NCI-H748 (cell line): Measurements from ENCODE around the gene KRT3.
"Not testable (repeated sequence)": the region's sequence is repeated elsewhere in the genome, so short reads cannot be mapped to it uniquely, and the experiment has no call there.

Source experiments
- DNase-seq: peaks from one replicate; lab custom pipeline; 2025; ENCODE audit not compliant: unreplicated experiment; lab: John Stamatoyannopoulos, UW

The KRT3 gene

GRCh38 chr12:52763036-52763659 is 32.8 kb downstream of the KRT3 start:
- no peak for DNase-seq

GRCh38 chr12:52761802-52762201 is 34.1 kb downstream of the KRT3 start:
- DNase-seq, result no peak

DNA sequence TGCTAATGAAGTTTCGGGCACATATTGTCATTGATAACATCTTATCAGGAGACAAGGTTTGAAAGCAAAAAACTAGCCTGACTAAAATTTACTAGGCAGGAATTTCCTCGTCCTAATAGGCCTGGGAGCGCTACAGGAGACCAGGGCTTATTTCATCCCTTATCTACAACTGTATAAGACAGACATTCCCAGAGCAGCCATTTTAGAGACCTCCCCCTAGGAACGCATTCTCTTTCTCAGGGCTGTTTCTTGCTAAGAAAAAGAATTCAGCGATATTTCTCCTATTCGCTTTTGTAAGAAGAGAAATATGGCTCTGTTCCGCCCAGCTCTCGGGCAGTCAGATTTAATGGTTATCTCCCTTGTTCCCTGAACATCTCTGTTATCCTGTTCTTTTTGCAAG is 34.7 kb downstream of the KRT3 start:
- DNase-seq, result not testable (repeated sequence)

DNA sequence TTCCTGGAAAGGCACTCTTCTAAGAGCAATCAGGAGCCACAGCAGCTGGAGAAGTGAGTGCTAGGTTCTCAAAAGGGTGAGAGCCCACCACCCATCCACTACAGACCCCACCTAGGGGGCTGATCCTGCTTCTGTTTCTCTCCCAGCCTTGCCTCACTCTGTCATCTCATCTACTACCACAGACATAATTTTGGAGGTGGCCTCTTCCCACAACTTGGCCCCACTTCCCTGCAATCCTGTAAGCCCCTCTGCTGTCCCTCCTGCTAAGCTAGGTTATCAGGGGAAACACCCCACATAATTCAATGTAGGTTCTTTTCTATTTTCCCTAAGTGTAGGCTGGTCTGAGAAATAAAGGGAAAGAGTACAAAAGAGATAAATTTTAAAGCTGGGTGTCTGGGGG is 35.3 kb downstream of the KRT3 start:
- no peak for DNase-seq

DNA sequence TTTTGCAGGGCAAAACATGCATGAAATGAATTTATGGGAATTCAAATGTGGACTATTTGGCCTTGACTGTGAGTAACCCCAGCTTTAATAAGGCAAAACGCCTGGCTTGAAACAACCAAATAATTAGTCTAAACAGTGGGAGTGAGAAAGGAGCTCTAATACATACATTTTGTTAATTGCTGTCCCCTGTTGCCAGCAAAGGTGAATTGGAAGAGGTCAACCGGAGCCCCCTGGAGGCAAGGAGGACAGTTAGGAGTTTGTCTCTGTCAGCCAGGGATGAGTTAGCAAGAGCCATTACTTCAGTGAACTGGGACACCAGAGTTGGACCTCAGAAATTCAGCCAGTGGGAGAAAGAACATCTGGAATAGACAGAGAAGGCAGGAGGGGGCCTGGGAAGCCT is 36.2 kb downstream of the KRT3 start:
- no peak for DNase-seq

- DNase-seq, result no peak
Measured at GRCh38 chr12:52759218-52759617, 36.7 kb downstream of the KRT3 start.

DNA sequence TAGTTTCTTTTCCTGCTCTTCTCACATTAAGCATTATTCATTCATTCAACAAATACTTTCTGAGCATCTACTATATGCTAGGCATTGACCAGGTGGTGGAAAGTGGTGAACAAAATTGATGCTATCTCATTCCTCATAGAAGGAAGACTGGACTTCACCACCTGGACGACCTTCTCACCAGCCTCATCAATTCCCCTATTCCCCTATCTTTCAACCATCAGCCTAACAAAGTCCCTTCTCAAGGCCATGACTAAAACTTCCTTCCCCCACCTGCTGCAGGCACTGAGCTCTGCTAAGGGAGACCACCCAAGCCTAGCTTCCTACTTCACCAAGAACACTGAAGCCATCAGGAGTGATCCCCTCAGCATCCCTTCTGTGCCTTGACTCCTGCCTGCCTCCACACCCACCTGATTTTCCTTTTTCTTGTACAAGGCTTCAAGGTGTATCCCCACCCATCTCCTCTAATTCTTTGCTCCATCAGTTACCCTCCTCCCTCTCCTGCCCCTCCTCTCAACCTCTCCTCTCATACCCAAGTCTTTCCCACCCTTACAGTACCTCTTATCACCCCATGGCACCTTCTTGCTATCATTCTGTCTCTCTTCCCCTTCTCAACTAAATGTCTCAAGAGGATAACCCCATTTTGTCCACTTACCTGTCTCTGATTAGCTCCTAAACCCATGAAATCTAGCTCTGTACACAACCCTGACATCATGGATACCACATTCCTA is 38.3 kb downstream of the KRT3 start:
- DNase-seq, result no peak

DNA sequence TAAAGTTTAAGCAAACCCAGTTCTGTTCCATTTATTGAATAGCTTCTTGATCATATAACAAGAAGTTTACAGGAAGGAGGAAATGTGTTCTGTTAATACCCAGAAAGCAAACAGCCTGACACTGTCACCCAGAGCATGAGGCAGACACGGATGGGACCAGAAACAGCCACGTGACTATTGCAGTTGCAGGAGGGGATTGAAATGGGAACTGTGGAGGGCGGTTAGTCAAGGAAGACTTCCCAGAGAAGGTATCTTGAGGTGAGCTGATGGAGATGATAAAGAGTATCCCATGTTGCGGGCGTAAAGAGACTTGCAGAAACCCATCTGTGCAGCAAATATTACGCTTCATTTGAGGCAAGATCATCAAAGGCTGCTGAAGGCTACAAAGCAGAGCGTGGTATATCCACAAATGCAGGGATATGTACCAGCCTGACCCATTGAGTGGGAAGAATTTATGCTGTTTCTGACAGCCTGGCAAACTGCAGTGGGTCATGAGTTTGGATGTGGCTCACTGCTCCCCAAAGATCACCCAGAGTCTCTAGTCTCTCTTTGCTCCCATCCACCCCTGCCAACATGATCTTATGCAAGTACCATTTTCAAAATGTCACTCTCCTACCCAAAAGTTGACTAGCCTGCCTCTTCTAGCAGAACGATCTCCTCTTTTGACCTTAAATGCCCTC is 39.5 kb downstream of the KRT3 start:
- no peak for DNase-seq

- no peak for DNase-seq
Measured at GRCh38 chr12:52755533-52755932, 40.4 kb downstream of the KRT3 start.

GRCh38 chr12:52754135-52754534 is 41.8 kb downstream of the KRT3 start:
- DNase-seq, result no peak

DNA sequence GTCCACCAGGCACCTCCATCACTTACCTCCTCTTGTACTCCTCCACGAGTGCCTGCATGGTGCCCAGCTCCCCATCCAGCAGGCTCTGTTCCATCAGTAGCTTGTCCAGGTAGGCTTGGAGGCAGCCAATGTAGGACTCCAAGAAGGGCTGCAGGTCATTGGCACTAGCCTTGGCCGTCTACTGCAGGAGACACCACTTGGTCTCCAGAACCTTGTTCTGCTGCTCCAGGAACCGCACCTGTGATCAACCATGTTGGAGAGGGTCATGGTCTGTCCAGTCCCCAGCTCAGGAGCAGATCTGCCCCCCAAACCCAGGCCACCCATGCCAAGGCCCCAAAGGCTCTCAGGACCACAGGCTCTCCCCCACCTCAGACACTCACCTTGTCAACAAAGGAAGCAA is 42.6 kb downstream of the KRT3 start:
- DNase-seq, result no peak

GRCh38 chr12:52752516-52752915 is 43.4 kb downstream of the KRT3 start:
- DNase-seq, result no peak

- no peak for DNase-seq
Measured at GRCh38 chr12:52751795-52752194, 44.1 kb downstream of the KRT3 start.

GRCh38 chr12:52750532-52750931 is 45.4 kb downstream of the KRT3 start:
- DNase-seq, result not testable (repeated sequence)

DNA sequence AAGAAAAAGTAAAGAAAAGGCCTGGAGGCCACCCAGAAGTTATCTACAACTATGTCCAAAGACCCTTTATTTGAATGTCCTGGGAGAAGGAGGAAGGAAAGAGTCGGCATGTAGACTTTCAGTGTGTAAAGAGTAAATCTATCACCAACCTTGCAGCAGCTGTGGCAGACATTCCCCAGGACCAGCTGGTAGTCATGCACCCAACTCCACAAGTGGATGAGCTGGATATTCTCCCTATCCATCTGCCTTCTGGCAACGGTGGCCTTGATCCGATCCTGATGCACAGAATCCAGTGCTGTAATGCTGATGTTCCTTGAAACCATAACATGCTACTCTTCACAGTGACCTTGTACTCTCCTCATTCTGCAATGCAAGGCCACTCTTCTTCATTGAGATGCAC is 46.1 kb downstream of the KRT3 start:
- no peak for DNase-seq

DNA sequence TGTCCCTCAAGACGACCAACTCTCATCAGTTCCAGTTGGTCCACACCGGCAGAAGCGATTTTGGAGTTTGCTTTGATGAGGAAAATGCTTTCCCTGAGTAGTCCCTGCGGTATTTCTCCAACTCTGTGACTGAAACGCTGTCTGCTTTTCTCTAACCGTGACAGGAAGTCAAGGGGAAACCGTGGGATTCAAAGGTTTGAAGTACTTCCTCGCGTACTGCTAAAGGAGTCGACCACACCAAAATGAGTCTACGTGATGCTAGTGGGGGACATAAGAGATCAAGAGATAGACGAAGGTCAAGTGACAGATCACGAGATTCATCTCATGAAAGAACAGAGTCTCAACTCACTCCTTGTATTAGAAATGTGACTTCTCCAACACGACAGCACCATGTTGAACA is 47.3 kb downstream of the KRT3 start:
- DNase-seq, result no peak

DNA sequence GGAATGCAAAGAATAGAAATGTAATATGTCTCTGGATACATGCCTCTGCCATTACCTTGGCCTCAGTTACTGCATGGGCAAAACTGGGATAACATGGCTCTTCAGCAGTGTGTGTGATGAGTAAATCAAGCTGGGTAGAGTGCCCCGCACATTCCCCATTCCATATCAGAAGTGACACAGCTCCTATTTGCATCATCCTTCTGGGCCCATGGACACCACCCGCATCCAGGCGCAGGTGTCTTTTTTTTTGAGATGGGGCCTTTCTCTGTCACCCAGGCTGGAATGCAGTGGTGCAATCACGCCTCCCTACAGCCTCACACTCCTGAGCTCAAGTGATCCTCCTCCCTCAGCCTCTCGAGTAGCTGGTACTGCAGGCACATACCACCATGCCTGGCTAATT is 50.4 kb downstream of the KRT3 start:
- DNase-seq, result no peak

DNA sequence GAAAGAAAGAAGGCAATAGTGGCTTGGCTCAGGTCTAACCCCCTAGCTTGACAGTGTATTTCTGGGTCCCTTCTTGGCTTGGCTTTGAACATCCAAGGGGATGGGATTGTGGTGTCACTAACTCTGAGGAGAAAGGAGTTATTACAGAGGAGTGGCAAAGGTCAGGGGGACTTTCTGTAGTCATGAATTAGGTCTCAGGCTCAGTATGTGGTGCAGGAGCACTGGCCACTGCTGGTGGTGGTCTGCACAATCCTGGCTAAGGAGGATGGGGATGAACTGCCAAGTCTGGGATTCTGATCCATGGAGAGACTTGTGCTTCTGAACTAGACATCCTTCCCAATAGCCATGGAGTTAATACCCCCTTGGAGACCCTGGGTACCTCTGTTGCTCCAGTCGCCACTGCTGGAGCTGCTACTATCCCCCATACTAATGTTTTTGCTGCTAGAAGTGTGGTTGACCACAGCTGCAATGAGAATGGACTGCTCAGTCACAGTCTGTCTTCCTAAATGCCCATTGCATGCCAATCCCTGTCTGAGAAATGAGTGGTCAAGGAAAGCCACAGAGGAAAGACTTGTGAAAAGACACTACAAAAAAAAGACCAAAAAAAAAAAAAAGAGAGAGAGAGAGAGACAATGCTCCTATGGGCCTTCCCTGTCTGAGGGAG is 51.3 kb downstream of the KRT3 start:
- DNase-seq, result no peak

- DNase-seq, result no peak
Measured at GRCh38 chr12:52742822-52743457, 53.0 kb downstream of the KRT3 start.

DNA sequence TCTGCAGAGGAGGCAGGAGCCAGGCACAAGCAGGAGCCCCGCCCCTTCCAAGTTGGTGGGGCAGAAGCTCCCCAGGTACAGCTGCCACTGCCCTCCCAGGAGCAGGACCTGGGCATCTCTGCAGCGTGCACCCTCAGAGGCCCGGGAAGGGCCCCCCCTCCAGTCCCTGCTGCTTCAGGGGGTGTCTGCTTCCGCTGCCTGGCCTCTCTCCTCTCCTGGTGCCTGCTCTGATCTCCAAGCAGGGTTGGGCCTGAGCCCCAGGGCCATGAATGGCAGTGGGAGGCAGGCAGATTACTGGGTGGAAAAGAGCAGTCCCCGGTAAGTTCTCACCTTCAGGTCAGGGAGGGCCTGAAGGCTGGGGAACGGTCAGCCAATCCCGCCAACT is 53.7 kb downstream of the KRT3 start:
- DNase-seq, result no peak
